GM08714 (cell line): ENCODE results near the gene DAZAP2.

Experiments used
- H3K4me3 ChIP-seq: fragments of 200-500 bp; sonication (Bioruptor generic); 2 replicates; pipeline ENCODE4 v1.5.1; 2014; ENCODE audit warnings: mild to moderate bottlenecking, low read length, inconsistent platforms
- ZNF274 ChIP-seq: IDR thresholded peaks from 2 replicates; pipeline ENCODE4 v1.6.1; 2012; ENCODE audit warnings: mild to moderate bottlenecking, low read depth, low read length

DAZAP2 gene

GRCh38 chr12:51238510-51239334, at the start of gene DAZAP2:
DAZAP2 (plus strand) TSS chr12:51238826; CDS start chr12:51238908, 82 bp downstream.
- H3K4me3 ChIP-seq: peak within 1 kb of the TSS; percentile 82
- no peak for TF ChIP-seq ZNF274

GRCh38 chr12:51189790-51190355, 48.8 kb upstream of the DAZAP2 start:
- TF ChIP-seq ZNF274: no peak
- H3K4me3 ChIP-seq: no peak overlapping the region

GRCh38 chr12:51190820-51191219, 47.8 kb upstream of the DAZAP2 start:
- H3K4me3 ChIP-seq: no peak overlapping the region
- TF ChIP-seq ZNF274: no peak

- no peak overlapping the region for H3K4me3 ChIP-seq
- TF ChIP-seq ZNF274: no peak
Measured at GRCh38 chr12:51191516-51192283, 46.9 kb upstream of the DAZAP2 start.

- no peak overlapping the region for H3K4me3 ChIP-seq
- no peak for TF ChIP-seq ZNF274
Measured at GRCh38 chr12:51192284-51192671, 46.3 kb upstream of the DAZAP2 start.

GRCh38 chr12:51195841-51196240, 42.8 kb upstream of the DAZAP2 start:
- no peak for TF ChIP-seq ZNF274
- no peak overlapping the region for H3K4me3 ChIP-seq

GRCh38 chr12:51196547-51196946, 42.1 kb upstream of the DAZAP2 start:
- TF ChIP-seq ZNF274: no peak
- H3K4me3 ChIP-seq: no peak overlapping the region

- no peak for TF ChIP-seq ZNF274
- H3K4me3 ChIP-seq: no peak overlapping the region
Measured at GRCh38 chr12:51197736-51198567, 40.7 kb upstream of the DAZAP2 start.

- no peak overlapping the region for H3K4me3 ChIP-seq
- TF ChIP-seq ZNF274: no peak
Measured at GRCh38 chr12:51198568-51199365, 39.9 kb upstream of the DAZAP2 start.

- TF ChIP-seq ZNF274: no peak
- no peak overlapping the region for H3K4me3 ChIP-seq
Measured at GRCh38 chr12:51199366-51199945, 39.2 kb upstream of the DAZAP2 start.

- TF ChIP-seq ZNF274: no peak
- H3K4me3 ChIP-seq: no peak overlapping the region
Measured at GRCh38 chr12:51200156-51200555, 38.5 kb upstream of the DAZAP2 start.

GRCh38 chr12:51200806-51201205, 37.8 kb upstream of the DAZAP2 start:
- TF ChIP-seq ZNF274: no peak
- no peak overlapping the region for H3K4me3 ChIP-seq

GRCh38 chr12:51202718-51203117, 35.9 kb upstream of the DAZAP2 start:
- no peak for TF ChIP-seq ZNF274
- H3K4me3 ChIP-seq: no peak overlapping the region
